ENCODE measurements around the gene KLF9. TPM values are rescaled to one million over a fixed set of nuclear protein-coding genes. Genes with fewer than 3 reads are reported as not detected.
A peak's percentile ranks its signal among the peaks of the same experiment; 100 is the strongest.

The KLF9 gene
- total and polyA plus RNA-seq, 9 of the 15 experiments (the other 6 are each of a cell fraction or from before 2014, with no cell fraction given) = 3.3 to 11.9 (median 6.9) TPM

GRCh38 chr9:70398145-70398556 is 16.3 kb downstream of the KLF9 start (continued):
- TF ChIP-seq FOXJ2 (tag; IDR thresholded peaks at IDR 0.05) (no peak), PBX2 (CRISPR knock-in tag; IDR thresholded peaks at IDR 0.05; ENCODE audit: low read depth) (no peak), PBX2 (tag; conservative IDR thresholded peaks at IDR 0.05; ENCODE audit: low read depth) (no peak), XRCC4 (IDR thresholded peaks at IDR 0.05; ENCODE audit: extremely low read depth, insufficient read depth, insufficient read length) (no peak), PHF20 (IDR thresholded peaks at IDR 0.05; ENCODE audit: partially characterized antibody) (no peak), ZNF639 (CRISPR knock-in tag; conservative IDR thresholded peaks at IDR 0.05 in 1 of 2, IDR thresholded peaks at IDR 0.05 in 1 of 2) (peak in 1 of 2 experiments; percentile 74; a peak in 2 of 4 replicates), IRF2 (CRISPR knock-in tag; IDR thresholded peaks at IDR 0.05) (no peak), SRSF1 (IDR thresholded peaks at IDR 0.05; ENCODE audit: low read depth, low read length) (no peak), ZBTB8A (IDR thresholded peaks at IDR 0.05; ENCODE audit: partially characterized antibody) (no peak), SMAD1 (IDR thresholded peaks at IDR 0.05; ENCODE audit: low read depth, low read length, partially characterized antibody) (no peak), MYNN (IDR thresholded peaks at IDR 0.05) (no peak), MYNN (CRISPR knock-in tag; IDR thresholded peaks at IDR 0.05) (no peak), PHF8 (IDR thresholded peaks at IDR 0.05; ENCODE audit: borderline replicate concordance, low read length) (no peak), ZFPM2 (CRISPR knock-in tag; IDR thresholded peaks at IDR 0.05) (no peak), EGR1 (conservative IDR thresholded peaks at IDR 0.05) (no peak), ZNF23 (CRISPR knock-in tag; IDR thresholded peaks at IDR 0.05) (no peak), KDM4B (IDR thresholded peaks at IDR 0.05; ENCODE audit: borderline replicate concordance in 2 of 2, low read depth in 1 of 2) (no peak), MBD2 (IDR thresholded peaks at IDR 0.05; ENCODE audit: borderline replicate concordance, low read depth) (peak; percentile 25; the same call in 1 of the 2 replicates)
- TF ChIP-seq, protein P1, sequence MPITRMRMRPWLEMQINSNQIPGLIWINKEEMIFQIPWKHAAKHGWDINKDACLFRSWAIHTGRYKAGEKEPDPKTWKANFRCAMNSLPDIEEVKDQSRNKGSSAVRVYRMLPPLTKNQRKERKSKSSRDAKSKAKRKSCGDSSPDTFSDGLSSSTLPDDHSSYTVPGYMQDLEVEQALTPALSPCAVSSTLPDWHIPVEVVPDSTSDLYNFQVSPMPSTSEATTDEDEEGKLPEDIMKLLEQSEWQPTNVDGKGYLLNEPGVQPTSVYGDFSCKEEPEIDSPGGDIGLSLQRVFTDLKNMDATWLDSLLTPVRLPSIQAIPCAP (CRISPR knock-in tag; IDR thresholded peaks at IDR 0.05; ENCODE audit: borderline replicate concordance) = no peak
- TF ChIP-seq, protein P2, sequence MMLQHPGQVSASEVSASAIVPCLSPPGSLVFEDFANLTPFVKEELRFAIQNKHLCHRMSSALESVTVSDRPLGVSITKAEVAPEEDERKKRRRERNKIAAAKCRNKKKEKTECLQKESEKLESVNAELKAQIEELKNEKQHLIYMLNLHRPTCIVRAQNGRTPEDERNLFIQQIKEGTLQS (IDR thresholded peaks at IDR 0.05) = no peak
- TF ChIP-seq, protein P2 (CRISPR knock-in tag; conservative IDR thresholded peaks at IDR 0.05) = no peak
- TF ChIP-seq, protein P3, sequence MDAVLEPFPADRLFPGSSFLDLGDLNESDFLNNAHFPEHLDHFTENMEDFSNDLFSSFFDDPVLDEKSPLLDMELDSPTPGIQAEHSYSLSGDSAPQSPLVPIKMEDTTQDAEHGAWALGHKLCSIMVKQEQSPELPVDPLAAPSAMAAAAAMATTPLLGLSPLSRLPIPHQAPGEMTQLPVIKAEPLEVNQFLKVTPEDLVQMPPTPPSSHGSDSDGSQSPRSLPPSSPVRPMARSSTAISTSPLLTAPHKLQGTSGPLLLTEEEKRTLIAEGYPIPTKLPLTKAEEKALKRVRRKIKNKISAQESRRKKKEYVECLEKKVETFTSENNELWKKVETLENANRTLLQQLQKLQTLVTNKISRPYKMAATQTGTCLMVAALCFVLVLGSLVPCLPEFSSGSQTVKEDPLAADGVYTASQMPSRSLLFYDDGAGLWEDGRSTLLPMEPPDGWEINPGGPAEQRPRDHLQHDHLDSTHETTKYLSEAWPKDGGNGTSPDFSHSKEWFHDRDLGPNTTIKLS (IDR thresholded peaks at IDR 0.05; ENCODE audit: borderline replicate concordance, low read depth) = no peak
